ENCODE measurements around the gene SPRED1. TPM values are rescaled to one million over a fixed set of nuclear protein-coding genes. Genes with fewer than 3 reads are reported as not detected.

The SPRED1 gene
- total and polyA plus RNA-seq, 8 donors: 2.2 to 112 (median 11.1) TPM

DNA sequence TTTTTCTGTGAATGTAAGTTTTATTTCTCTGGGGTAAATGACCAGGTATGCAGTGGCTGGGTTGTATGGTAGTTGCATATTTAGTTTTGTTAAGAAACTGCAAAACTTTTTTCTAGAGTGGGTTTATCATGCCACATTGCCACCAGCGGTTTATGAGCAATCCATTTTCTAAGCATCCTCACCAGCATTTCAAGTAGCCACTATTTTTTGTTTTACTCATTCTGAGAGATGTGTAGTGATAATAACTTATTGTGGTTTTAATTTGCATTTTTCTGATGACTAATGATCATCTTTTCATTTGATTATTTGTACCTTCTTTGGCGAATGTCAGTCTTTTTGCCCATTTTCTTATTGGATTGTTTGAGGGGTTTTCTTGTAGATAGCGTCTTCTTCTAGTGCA lies 56.2 kb downstream of the SPRED1 start:
- Histone ChIP-seq H3K4me1 (peaks cover 0 to 4% (median 4%) of the 10 kb centered on the region in 4 donors), H3K27ac (no peak overlapping the region), H3K36me3 (no peaks in the 10 kb centered on the region), H3K4me3 (no peak overlapping the region), H3K27me3 (no peaks in the 10 kb centered on the region), H3K9me3 (no peaks in the 10 kb centered on the region)
- intact Hi-C loops (cut with DNase I; ENCODE audit: low total_unique reads): no loop called here
- 88 to 95% (median 89%) methylated on average over 3 of the region's 3 CpGs for WGBS, 5 donors
- TF ChIP-seq POLR2A (IDR thresholded peaks at IDR 0.05) (no peak), POLR2AphosphoS5 (IDR thresholded peaks at IDR 0.05) (no peak), EP300 (IDR thresholded peaks at IDR 0.05) (no peak)
- TF ChIP-seq, protein P1, sequence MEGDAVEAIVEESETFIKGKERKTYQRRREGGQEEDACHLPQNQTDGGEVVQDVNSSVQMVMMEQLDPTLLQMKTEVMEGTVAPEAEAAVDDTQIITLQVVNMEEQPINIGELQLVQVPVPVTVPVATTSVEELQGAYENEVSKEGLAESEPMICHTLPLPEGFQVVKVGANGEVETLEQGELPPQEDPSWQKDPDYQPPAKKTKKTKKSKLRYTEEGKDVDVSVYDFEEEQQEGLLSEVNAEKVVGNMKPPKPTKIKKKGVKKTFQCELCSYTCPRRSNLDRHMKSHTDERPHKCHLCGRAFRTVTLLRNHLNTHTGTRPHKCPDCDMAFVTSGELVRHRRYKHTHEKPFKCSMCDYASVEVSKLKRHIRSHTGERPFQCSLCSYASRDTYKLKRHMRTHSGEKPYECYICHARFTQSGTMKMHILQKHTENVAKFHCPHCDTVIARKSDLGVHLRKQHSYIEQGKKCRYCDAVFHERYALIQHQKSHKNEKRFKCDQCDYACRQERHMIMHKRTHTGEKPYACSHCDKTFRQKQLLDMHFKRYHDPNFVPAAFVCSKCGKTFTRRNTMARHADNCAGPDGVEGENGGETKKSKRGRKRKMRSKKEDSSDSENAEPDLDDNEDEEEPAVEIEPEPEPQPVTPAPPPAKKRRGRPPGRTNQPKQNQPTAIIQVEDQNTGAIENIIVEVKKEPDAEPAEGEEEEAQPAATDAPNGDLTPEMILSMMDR (IDR thresholded peaks at IDR 0.05): no peak
- no peak for DNase-seq

DNA sequence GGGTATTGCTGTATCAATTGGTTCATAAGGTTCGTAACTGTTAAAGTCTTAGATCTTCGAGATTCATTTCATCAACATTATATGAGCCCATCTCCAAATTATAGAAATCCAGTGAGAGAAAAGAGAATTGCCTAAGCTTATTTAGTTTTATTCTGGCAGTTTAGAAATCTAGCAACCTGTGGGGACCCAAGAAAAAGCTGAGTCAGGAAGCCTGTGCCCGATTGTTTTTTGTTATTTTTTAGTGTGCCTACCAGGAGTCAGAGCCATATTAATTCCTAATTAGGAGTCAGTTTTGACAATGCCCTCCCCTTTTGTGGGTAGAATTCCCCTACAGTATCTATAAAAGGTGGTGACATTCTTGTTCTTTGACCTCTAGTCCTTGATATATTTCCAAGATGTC lies 59.6 kb downstream of the SPRED1 start:
- no peak for DNase-seq
- no peak overlapping the region for H3K4me3 ChIP-seq
- TF ChIP-seq, protein P1 (IDR thresholded peaks at IDR 0.05): no peak
- no peaks in the 10 kb centered on the region for H3K36me3 ChIP-seq
- H3K4me1 ChIP-seq: peaks cover 0 to 4% (median 0%) of the 10 kb centered on the region in 4 donors
- WGBS, 5 donors: 85 to 93% (median 87%) methylated on average over 3 of the region's 3 CpGs
- H3K27ac ChIP-seq: no peak overlapping the region
- H3K9me3 ChIP-seq: no peaks in the 10 kb centered on the region
- H3K27me3 ChIP-seq: no peaks in the 10 kb centered on the region
- intact Hi-C loops (cut with DNase I; ENCODE audit: low total_unique reads): no loop called here

DNA sequence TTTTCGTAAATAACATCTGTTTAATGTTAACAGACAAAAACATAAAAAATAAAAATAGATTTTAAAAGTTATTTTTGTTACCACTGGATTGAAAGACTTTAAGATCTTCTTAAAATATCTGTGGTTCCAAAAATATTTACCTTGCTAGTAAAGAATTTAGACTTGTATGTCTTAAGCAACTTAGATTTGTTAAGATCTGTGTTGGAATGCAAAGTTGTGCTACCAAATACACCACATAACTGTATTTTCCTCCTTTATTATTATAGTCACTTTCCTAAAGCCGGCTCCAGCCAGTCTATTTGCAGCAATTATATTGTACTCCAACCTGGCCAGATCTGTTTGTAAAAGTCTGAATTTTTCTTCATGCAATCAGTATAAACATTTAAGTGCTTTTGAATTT lies 63.7 kb downstream of the SPRED1 start:
- Histone ChIP-seq H3K4me1 (no peaks in the 10 kb centered on the region), H3K4me3 (no peak overlapping the region), H3K36me3 (no peaks in the 10 kb centered on the region), H3K27ac (no peak overlapping the region), H3K9me3 (no peaks in the 10 kb centered on the region), H3K27me3 (no peaks in the 10 kb centered on the region)
- intact Hi-C loops (cut with DNase I; ENCODE audit: low total_unique reads): no loop called here
- no peak for DNase-seq
- no peak for TF ChIP-seq POLR2AphosphoS5 (IDR thresholded peaks at IDR 0.05)
- no peak for TF ChIP-seq POLR2A (IDR thresholded peaks at IDR 0.05)
- no peak for TF ChIP-seq EP300 (IDR thresholded peaks at IDR 0.05)
- TF ChIP-seq, protein P1 (IDR thresholded peaks at IDR 0.05): no peak
- WGBS, 5 donors: 71 to 87% (median 76%) methylated on average over 2 of the region's 2 CpGs

DNA sequence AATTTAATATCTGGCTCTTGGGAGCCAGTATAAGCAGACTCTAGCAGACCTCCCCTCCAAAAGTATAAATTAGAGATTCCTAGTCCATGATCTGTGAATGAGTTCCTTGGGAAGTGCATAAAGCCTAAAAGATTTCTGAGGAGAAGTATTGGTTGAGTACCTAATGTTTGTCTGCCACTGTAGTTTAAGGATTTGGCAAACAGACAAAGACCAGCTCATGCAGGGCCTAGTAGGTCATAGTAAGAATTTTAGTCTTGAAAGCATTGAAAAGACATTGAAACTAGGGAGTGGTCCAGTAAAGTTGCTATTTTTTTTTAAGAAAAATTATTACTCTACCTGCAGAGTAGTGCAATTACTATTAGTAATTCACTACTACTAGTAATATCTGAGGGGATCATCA lies 67.5 kb downstream of the SPRED1 start:
- TF ChIP-seq POLR2AphosphoS5 (IDR thresholded peaks at IDR 0.05) (no peak), POLR2A (IDR thresholded peaks at IDR 0.05) (no peak), EP300 (IDR thresholded peaks at IDR 0.05) (no peak)
- TF ChIP-seq, protein P1 (IDR thresholded peaks at IDR 0.05): no peak
- H3K36me3 ChIP-seq: peaks cover 0 to 8% (median 4%) of the 10 kb centered on the region in 4 donors
- intact Hi-C loops (cut with DNase I; ENCODE audit: low total_unique reads): no loop called here
- H3K27ac ChIP-seq: no peak overlapping the region
- H3K4me1 ChIP-seq: peaks cover 0 to 8% (median 2%) of the 10 kb centered on the region in 4 donors
- no peaks in the 10 kb centered on the region for H3K9me3 ChIP-seq
- DNase-seq: no peak
- H3K27me3 ChIP-seq: no peaks in the 10 kb centered on the region
- H3K4me3 ChIP-seq: no peak overlapping the region
